CD4-positive, alpha-beta T cell treated with Interleukin-21 for 1 hour (primary cell): ENCODE data around the gene SLC16A2.

Experiments
- DNase-seq: peaks from one replicate; pipeline ENCODE4 v3.0.0-alpha.2; 2020

Gene SLC16A2

DNA sequence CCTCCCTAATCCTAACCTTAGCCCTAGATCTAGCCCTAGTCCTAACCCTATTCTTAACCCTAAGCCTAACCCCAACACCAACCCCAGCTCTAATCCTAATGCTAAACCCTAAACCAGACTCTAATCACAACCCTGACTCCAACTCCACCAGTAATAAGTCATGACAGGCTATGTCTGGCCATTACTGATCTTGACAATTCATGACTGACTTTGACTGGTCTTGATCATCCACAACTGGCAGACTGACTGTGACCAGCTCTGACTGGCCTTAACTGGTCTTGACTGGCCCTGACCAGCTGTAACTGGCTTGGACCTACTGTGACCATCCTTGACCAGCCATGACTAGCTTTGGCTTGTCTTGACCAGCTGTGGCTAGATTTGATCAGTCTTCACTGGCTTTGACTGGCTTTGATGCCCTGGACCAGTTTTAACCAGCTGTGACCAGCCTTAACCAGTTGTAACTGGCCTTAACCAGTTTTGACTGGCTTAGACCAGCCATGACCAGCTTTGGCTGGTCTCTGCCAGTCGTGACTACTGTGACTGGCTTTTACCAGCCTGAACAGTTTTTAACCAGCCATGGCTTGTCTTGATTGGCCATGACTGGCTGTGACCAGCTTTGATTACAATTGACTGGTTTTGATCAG is 124.7 kb downstream of the SLC16A2 start:
- no peak for DNase-seq

DNA sequence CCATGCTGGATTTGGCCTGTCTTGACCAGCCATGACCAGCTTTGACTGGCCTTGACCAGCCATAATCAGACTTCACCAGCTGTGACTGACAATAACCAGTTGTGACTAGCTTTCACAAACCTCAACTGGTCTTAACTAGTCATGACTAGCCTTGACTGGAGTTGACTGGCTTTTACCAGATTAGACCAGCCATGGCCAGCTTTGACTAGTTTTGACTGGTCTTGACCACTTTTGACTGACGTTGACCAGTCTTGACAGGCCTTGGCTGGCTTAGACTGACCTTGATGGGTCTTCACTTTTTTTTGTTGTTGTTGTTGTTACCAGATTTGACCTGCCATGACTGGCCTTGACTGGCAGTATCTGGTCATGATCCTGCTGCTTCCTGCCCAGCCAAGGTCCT is 125.7 kb downstream of the SLC16A2 start:
- no peak for DNase-seq

GRCh38 chrX:74550295-74550802 is 129.1 kb downstream of the SLC16A2 start:
- DNase-seq = peak; percentile 84

GRCh38 chrX:74551934-74552333 is 130.6 kb downstream of the SLC16A2 start:
- no peak for DNase-seq

DNA sequence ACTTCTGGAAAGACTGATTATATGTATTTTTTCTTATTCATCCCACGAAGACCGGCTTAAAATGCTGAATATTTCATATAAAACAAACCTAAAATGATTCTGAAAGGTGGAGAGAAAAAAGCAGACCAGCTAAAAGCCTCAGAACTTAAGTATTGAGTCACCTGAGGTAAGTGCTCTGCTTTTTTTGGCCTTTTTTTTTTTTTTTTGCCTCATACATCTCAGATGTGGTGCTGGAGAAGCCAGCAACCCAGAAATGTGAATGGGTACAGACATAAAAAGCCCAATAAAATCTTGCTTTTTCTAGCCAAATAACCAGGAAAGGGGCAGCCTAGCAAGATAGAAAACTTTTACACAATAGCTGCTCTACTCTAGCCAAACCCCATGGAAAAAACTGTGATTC is 136.1 kb downstream of the SLC16A2 start:
- no peak for DNase-seq

DNA sequence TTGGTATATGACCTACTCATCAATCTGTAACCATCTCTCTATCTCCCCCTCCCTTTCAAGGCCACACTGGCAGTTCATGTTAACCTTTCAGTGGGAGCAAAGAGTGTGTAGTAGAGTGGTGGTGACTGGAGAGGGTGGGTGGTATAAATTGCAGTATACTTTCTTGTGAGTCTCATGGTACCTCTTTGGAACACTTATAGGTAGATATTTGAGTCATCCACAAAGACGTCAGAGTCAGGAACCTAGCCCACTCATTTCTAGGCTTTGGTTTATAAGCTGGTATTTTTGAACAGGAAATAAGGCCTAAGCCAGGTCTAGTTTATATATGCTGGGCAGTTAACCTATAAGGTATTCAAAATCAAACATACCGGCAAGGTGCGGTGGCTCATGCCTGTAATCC is 156.8 kb downstream of the SLC16A2 start:
- no peak for DNase-seq

DNA sequence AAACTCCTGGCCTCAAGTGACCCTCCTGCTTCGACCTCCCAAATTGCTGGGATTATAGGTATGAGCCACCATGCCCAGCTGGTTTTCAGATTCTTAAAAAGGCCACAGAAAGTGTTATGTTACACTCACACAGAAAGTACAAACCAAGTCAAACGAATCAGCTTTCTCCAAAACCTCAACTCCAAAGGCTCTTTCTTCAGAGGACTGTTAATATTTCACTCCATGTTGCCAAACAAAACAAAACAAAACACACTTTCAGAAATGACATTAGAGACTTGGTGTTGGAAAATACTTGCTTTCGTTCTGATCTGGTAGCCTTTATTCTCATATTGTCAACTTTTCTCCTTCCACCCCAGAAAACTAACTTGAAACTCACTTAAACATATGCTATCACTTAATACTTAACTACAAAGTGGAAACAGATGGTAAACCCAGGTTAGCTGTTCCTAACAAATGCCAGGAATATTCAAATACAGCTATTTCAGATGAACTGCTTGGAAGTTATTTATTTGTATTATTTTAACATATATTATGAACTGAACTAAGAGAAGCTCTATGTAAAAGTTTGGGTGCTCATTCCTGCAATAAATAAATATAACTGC is 158.4 kb downstream of the SLC16A2 start:
- DNase-seq = no peak
